Smooth muscle cell (in vitro differentiated cells): ENCODE measurements around the gene SLC1A5. TPM values are rescaled to one million over a fixed set of nuclear protein-coding genes. Genes with fewer than 3 reads are reported as not detected.
A peak's percentile ranks its signal among the peaks of the same experiment; 100 is the strongest.

ENCODE experiments used
- DNase-seq: peaks from one replicate; lab custom pipeline; 2025; ENCODE audit not compliant: unreplicated experiment; lab: John Stamatoyannopoulos, UW
- H2AFZ ChIP-seq: fragments of 200-600 bp; sonication (generic); 2 replicates; pipeline ENCODE4 v1.6.0; 2016; ENCODE audit warnings: antibody characterized with exemption, low read depth, mild to moderate bottlenecking
- H3F3A ChIP-seq: fragments of 200-600 bp; sonication (generic); 2 replicates; pipeline ENCODE4 v1.6.0; 2017; ENCODE audit warnings: antibody characterized with exemption, low read depth
- H3K27ac ChIP-seq: fragments of 200-600 bp; sonication (generic); 2 replicates; pipeline ENCODE4 v1.5.1; 2016; ENCODE audit warnings: low read depth, mild to moderate bottlenecking
- H3K27me3 ChIP-seq: fragments of 200-600 bp; sonication (generic); 2 replicates; pipeline ENCODE4 v1.6.1; 2016; ENCODE audit warnings: low read depth, mild to moderate bottlenecking
- H3K36me3 ChIP-seq: fragments of 200-600 bp; sonication (generic); 2 replicates; pipeline ENCODE4 v1.5.1; 2016; ENCODE audit warnings: low read depth
- H3K4me1 ChIP-seq: fragments of 200-600 bp; sonication (generic); 2 replicates; pipeline ENCODE4 v1.5.1; 2016; ENCODE audit warnings: low read depth
- H3K4me2 ChIP-seq: fragments of 200-600 bp; sonication (generic); 2 replicates; pipeline ENCODE4 v1.6.0; 2016; ENCODE audit warnings: mild to moderate bottlenecking
- H3K4me3 ChIP-seq: fragments of 200-600 bp; sonication (generic); 2 replicates; pipeline ENCODE4 v1.5.1; 2016; ENCODE audit warnings: mild to moderate bottlenecking
- H3K79me2 ChIP-seq: fragments of 200-600 bp; sonication (generic); 2 replicates; pipeline ENCODE4 v1.6.0; 2016; ENCODE audit warnings: low read depth, mild to moderate bottlenecking
- H3K9ac ChIP-seq: fragments of 200-600 bp; sonication (generic); 2 replicates; pipeline ENCODE4 v1.6.0; 2016; ENCODE audit warnings: low read depth
- H3K9me3 ChIP-seq: fragments of 200-600 bp; sonication (generic); replicated peaks from 2 replicates; pipeline ENCODE4 v1.5.1; 2016; ENCODE audit warnings: low read depth
- H4K20me1 ChIP-seq: fragments of 200-600 bp; sonication (generic); 2 replicates; pipeline ENCODE4 v1.6.0; 2016; ENCODE audit warnings: low read depth
- CTCF ChIP-seq: fragments of 200-600 bp; sonication (generic); IDR thresholded peaks from 2 replicates; pipeline ENCODE4 v1.5.1; 2017; ENCODE audit warnings: borderline replicate concordance, mild to moderate bottlenecking, antibody characterized with exemption; ENCODE audit not compliant: insufficient read depth, poor library complexity, severe bottlenecking
- WGBS: methylation state at CpG from one replicate; pipeline ENCODE4 v1.1.7; 2016; ENCODE audit warnings: low lambda C conversion rate; 5-methylcytosine and 5-hydroxymethylcytosine counted together
- polyA plus RNA-seq: library from polyadenylated mRNA; unstranded; fragments of >200 nt; fragmentation: Nextera tagmentation; extraction: Ambion mirVana; gene quantifications from 2 replicates; pipeline ENCODE4 v1.2.1, GENCODE V29; 2016
- total RNA-seq: library from RNA; depleted of rRNA; stranded (reverse); fragments of >200 nt; gene quantifications from 2 replicates; pipeline ENCODE4 v1.2.3, GENCODE V29; 2014

The SLC1A5 gene
- total and polyA plus RNA-seq, 2 experiments from 2014 or later, result 101 to 231 TPM

- no peak for TF ChIP-seq CTCF
- peak overlapping the region; percentile 92 for H3K27ac ChIP-seq
- 98% methylated on average over 2 of the region's 2 CpGs for WGBS
Measured at GRCh38 chr19:46830864-46831263, 42.5 kb upstream of the SLC1A5 start.

DNA sequence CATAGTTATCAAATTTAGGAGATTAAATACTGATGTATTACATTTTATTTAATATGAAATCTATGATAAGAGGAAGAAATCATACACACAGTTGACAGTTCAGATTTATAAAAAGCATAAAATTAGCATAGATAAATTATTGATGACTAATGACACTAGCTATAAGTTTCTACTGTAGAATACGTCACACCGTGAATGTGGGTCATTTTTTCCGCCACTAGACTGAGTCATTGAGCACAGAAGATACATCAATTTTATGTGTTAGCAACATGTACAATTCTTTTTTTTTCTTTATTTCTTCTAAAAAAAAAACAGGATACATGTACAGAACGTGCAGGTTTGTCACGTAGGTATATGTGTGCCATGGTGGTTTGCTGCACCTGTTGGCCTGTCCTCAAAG is 40.1 kb upstream of the SLC1A5 start:
- Histone ChIP-seq H4K20me1 (no peaks in the 10 kb centered on the region), H3F3A (peaks cover 11% of the 10 kb centered on the region), H2AFZ (no peak overlapping the region), H3K27ac (peak overlapping the region; percentile 92), H3K9ac (peak overlapping the region; percentile 66), H3K4me2 (peak overlapping the region; percentile 3), H3K79me2 (no peaks in the 10 kb centered on the region), H3K4me3 (no peak overlapping the region), H3K9me3 (no peaks in the 10 kb centered on the region), H3K4me1 (no peaks in the 10 kb centered on the region), H3K27me3 (no peaks in the 10 kb centered on the region), H3K36me3 (no peaks in the 10 kb centered on the region)
- no peak for TF ChIP-seq CTCF
- no peak for DNase-seq
- 45% methylated on average over 5 of the region's 5 CpGs for WGBS

More at GRCh38 chr19:46830864-46831263, 42.5 kb upstream of the SLC1A5 start:
- no peaks in the 10 kb centered on the region for H3K9me3 ChIP-seq
- H3F3A ChIP-seq, result peaks cover 11% of the 10 kb centered on the region
- H3K4me3 ChIP-seq, result no peak overlapping the region
- DNase-seq, result no peak
- no peaks in the 10 kb centered on the region for H3K79me2 ChIP-seq
- H3K27me3 ChIP-seq, result no peaks in the 10 kb centered on the region
- no peaks in the 10 kb centered on the region for H3K4me1 ChIP-seq
- H4K20me1 ChIP-seq, result no peaks in the 10 kb centered on the region
- no peak overlapping the region for H3K4me2 ChIP-seq
- no peaks in the 10 kb centered on the region for H3K36me3 ChIP-seq
- H3K9ac ChIP-seq, result no peak overlapping the region
- H2AFZ ChIP-seq, result no peak overlapping the region

DNA sequence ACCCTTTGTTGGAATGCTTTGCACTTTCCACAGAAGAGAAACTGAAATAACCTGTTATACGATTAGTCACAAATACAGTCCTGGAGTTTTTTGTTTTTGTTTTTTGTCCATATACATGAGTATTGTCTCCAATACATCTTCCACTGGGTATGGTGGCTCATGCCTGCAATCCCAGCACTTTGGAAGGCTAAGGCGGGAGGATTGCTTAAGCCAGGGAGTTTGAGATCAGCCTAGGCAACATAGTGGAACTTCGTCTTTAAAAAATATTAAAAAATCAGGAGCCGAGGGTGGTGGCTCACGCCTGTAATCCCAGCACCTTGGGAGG is 37.3 kb upstream of the SLC1A5 start:
- TF ChIP-seq CTCF, result no peak

GRCh38 chr19:46824890-46825730 is 36.7 kb upstream of the SLC1A5 start:
- Histone ChIP-seq H3K4me2 (no peak overlapping the region), H3K4me1 (peaks cover 15% of the 10 kb centered on the region), H3K4me3 (no peak overlapping the region), H3F3A (peaks cover 12% of the 10 kb centered on the region), H3K27me3 (no peaks in the 10 kb centered on the region), H3K36me3 (no peaks in the 10 kb centered on the region), H3K79me2 (no peaks in the 10 kb centered on the region), H4K20me1 (no peaks in the 10 kb centered on the region), H2AFZ (no peak overlapping the region), H3K9me3 (no peaks in the 10 kb centered on the region), H3K9ac (no peak overlapping the region), H3K27ac (no peak overlapping the region)
- no peak for DNase-seq
- TF ChIP-seq CTCF, result no peak
- 92% methylated on average over 21 of the region's 21 CpGs for WGBS

More for the DNA sequence above, 37.3 kb upstream of the SLC1A5 start:
- no peaks in the 10 kb centered on the region for H3K9me3 ChIP-seq
- H4K20me1 ChIP-seq, result no peaks in the 10 kb centered on the region
- no peaks in the 10 kb centered on the region for H3K79me2 ChIP-seq
- H3K36me3 ChIP-seq, result no peaks in the 10 kb centered on the region
- no peak overlapping the region for H3K4me3 ChIP-seq
- no peaks in the 10 kb centered on the region for H3K27me3 ChIP-seq
- no peak overlapping the region for H3K4me2 ChIP-seq
- H3K4me1 ChIP-seq, result peaks cover 15% of the 10 kb centered on the region
- H3K27ac ChIP-seq, result peak overlapping the region; percentile 92
- no peak overlapping the region for H2AFZ ChIP-seq
- peaks cover 15% of the 10 kb centered on the region for H3F3A ChIP-seq
- no peak overlapping the region for H3K9ac ChIP-seq
- WGBS, result 83% methylated on average over 5 of the region's 5 CpGs
- DNase-seq, result no peak
